ENCODE measurements around the gene UXS1.

- TF ChIP-seq CTCF (IDR thresholded peaks at IDR 0.05) (no peak), POLR2A (IDR thresholded peaks at IDR 0.05) (no peak)
Observed at GRCh38 chr2:106233350-106233706, 39.2 kb upstream of the UXS1 start.
